T-helper 17 cell (primary cell): ENCODE data around the gene ERC1. TPM values are rescaled to one million over a fixed set of nuclear protein-coding genes. Genes with fewer than 3 reads are reported as not detected.

Source experiments
- ATAC-seq: fragments of 150-1000 bp; cut with Tn5 transposase; 2 replicates; pipeline ENCODE4 v1.10.0; 2021; ENCODE audit warnings: mild to moderate bottlenecking, moderate library complexity
- DNase-seq, 3 donors: peaks; one replicate each; pipeline versions ENCODE4 v3.0.0 to v3.0.0-alpha.2; 2020 to 2021
- H3K9me3 ChIP-seq: one replicate; pipeline ENCODE4 v1.7.0; 2013; ENCODE audit warnings: low read length, mild to moderate bottlenecking; ENCODE audit not compliant: control insufficient read depth, poor library complexity, severe bottlenecking
- H3K27ac Mint-ChIP-seq: one replicate; pipeline ENCODE4 v1.8.0; 2022; ENCODE audit warnings: mild to moderate bottlenecking, moderate library complexity, mixed read lengths
- H3K27me3 Mint-ChIP-seq: one replicate; pipeline ENCODE4 v1.8.0; 2022; ENCODE audit warnings: mixed read lengths
- H3K36me3 Mint-ChIP-seq: one replicate; pipeline ENCODE4 v1.8.0; 2022; ENCODE audit warnings: low read depth, mixed read lengths
- H3K4me1 Mint-ChIP-seq: one replicate; pipeline ENCODE4 v1.8.0; 2022; ENCODE audit warnings: mild to moderate bottlenecking, mixed read lengths
- H3K4me3 Mint-ChIP-seq: one replicate; pipeline ENCODE4 v1.8.0; 2022; ENCODE audit warnings: mild to moderate bottlenecking, moderate library complexity, mixed read lengths
- total RNA-seq, 4 donors: library from RNA in 2 of 4; stranded (reverse) in 2 of 4; gene quantifications; one replicate each; pipeline ENCODE4 v1.2.3 and lab custom pipeline; 2022 to 2026

Gene ERC1
- total RNA-seq, 2 donors from 2014 or later = 46.7 to 52.1 TPM

DNA sequence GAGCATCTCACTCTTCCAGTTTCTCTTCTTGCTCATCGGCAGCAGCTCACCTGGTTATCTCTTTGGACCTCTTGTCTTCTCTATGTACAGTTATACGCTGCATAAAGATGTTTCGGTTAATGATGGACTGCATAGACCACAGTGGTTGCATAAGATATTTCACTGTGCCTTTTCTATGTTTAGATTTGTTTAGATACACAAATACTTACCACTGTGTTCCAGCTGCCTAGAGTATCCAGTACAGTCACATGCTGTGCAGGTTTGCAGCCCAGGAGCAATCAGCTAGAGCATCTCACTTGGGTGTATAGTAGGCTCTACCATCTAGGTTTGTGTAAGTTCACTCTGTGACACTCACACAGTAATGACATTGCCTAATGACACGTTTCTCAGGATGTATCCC is 545.8 kb downstream of the ERC1 start:
- no peaks in the 10 kb centered on the region for H3K9me3 ChIP-seq
- Mint-ChIP-seq H3K27me3 (peaks cover 89% of the 10 kb centered on the region), H3K27ac (no peak overlapping the region), H3K4me1 (peaks cover 25% of the 10 kb centered on the region), H3K36me3 (peaks cover 9% of the 10 kb centered on the region), H3K4me3 (no peak overlapping the region)
- no peak for ATAC-seq
- DNase-seq = no peak

- Mint-ChIP-seq H3K27ac (no peak overlapping the region), H3K4me3 (no peak overlapping the region), H3K27me3 (peaks cover 75% of the 10 kb centered on the region), H3K36me3 (peaks cover 6% of the 10 kb centered on the region), H3K4me1 (peaks cover 5% of the 10 kb centered on the region)
- ATAC-seq (no peak), DNase-seq (no peak)
- no peaks in the 10 kb centered on the region for H3K9me3 ChIP-seq
Measured at GRCh38 chr12:1539135-1539534, 548.1 kb downstream of the ERC1 start.

GRCh38 chr12:1540690-1541089 is 549.7 kb downstream of the ERC1 start:
- H3K27me3 Mint-ChIP-seq = peaks cover 69% of the 10 kb centered on the region
- peaks cover 6% of the 10 kb centered on the region for H3K36me3 Mint-ChIP-seq
- H3K9me3 ChIP-seq = no peaks in the 10 kb centered on the region
- no peak for ATAC-seq
- no peak overlapping the region for H3K27ac Mint-ChIP-seq
- no peak for DNase-seq
- peaks cover 5% of the 10 kb centered on the region for H3K4me1 Mint-ChIP-seq
- no peak overlapping the region for H3K4me3 Mint-ChIP-seq

GRCh38 chr12:1542599-1542998 is 551.6 kb downstream of the ERC1 start:
- H3K27me3 Mint-ChIP-seq = peaks cover 61% of the 10 kb centered on the region
- DNase-seq (no peak), ATAC-seq (no peak)
- H3K4me1 Mint-ChIP-seq = peaks cover 2% of the 10 kb centered on the region
- H3K4me3 Mint-ChIP-seq = no peak overlapping the region
- no peak overlapping the region for H3K27ac Mint-ChIP-seq
- peaks cover 6% of the 10 kb centered on the region for H3K36me3 Mint-ChIP-seq
- H3K9me3 ChIP-seq = no peaks in the 10 kb centered on the region

- DNase-seq (no peak), ATAC-seq (no peak)
- peaks cover 3% of the 10 kb centered on the region for H3K36me3 Mint-ChIP-seq
- no peak overlapping the region for H3K27ac Mint-ChIP-seq
- H3K9me3 ChIP-seq = no peaks in the 10 kb centered on the region
- no peak overlapping the region for H3K4me3 Mint-ChIP-seq
- peaks cover 2% of the 10 kb centered on the region for H3K4me1 Mint-ChIP-seq
- H3K27me3 Mint-ChIP-seq = peaks cover 39% of the 10 kb centered on the region
Measured at GRCh38 chr12:1544996-1545700, 554.1 kb downstream of the ERC1 start.

Other genes starting within 250 kb of the ERC1 start
- gene WNK1, start 238.6 kb upstream of the ERC1 start, total RNA-seq = 100 to 1,000 TPM; 215 to 220 TPM
- gene RAD52, start 41.5 kb upstream of the ERC1 start, total RNA-seq = 10 to 100 TPM; 11.9 to 13.3 TPM